Retinal pigment epithelial cell (primary cell): ENCODE results near the gene NWD2.

ENCODE experiments used
- DNase-seq: peaks from one replicate; pipeline ENCODE4 v3.0.0-alpha.2; 2010; ENCODE audit warnings: low read depth
- H3K4me3 ChIP-seq: 2 replicates; pipeline ENCODE4 v1.5.1; 2011; ENCODE audit warnings: mild to moderate bottlenecking, low read length, control low read depth, moderate library complexity
- CTCF ChIP-seq: conservative IDR thresholded peaks from 2 replicates; pipeline ENCODE4 v1.5.1; 2011; ENCODE audit warnings: low read depth, low read length, control low read depth, inconsistent platforms

The NWD2 gene

GRCh38 chr4:37473807-37474206 lies 229.3 kb downstream of the NWD2 start:
- no peak for TF ChIP-seq CTCF
- H3K4me3 ChIP-seq: no peak overlapping the region
- no peak for DNase-seq

- TF ChIP-seq CTCF: no peak
- no peak for DNase-seq
Measured at GRCh38 chr4:37475087-37475486, 230.5 kb downstream of the NWD2 start.

GRCh38 chr4:37475776-37476175 lies 231.2 kb downstream of the NWD2 start:
- H3K4me3 ChIP-seq: no peak overlapping the region
- no peak for TF ChIP-seq CTCF
- DNase-seq: no peak

More at GRCh38 chr4:37475087-37475486, 230.5 kb downstream of the NWD2 start:
- no peak overlapping the region for H3K4me3 ChIP-seq

- TF ChIP-seq CTCF: no peak
- no peak for DNase-seq
- no peak overlapping the region for H3K4me3 ChIP-seq
Measured at GRCh38 chr4:37476256-37476655, 231.7 kb downstream of the NWD2 start.

GRCh38 chr4:37476691-37477090 lies 232.1 kb downstream of the NWD2 start:
- no peak for TF ChIP-seq CTCF
- H3K4me3 ChIP-seq: no peak overlapping the region
- DNase-seq: no peak

- no peak overlapping the region for H3K4me3 ChIP-seq
- no peak for DNase-seq
- no peak for TF ChIP-seq CTCF
Measured at GRCh38 chr4:37477126-37477525, 232.6 kb downstream of the NWD2 start.

GRCh38 chr4:37478151-37478550 lies 233.6 kb downstream of the NWD2 start:
- TF ChIP-seq CTCF: no peak
- H3K4me3 ChIP-seq: no peak overlapping the region
- no peak for DNase-seq
